ENCODE data around the gene YES1. TPM values are rescaled to one million over a fixed set of nuclear protein-coding genes. Genes with fewer than 3 reads are reported as not detected.

YES1 gene
- total RNA-seq, 2 experiments from 2014 or later, result 13.1 to 14.2 TPM

GRCh38 chr18:675307-675706 lies 136.7 kb downstream of the YES1 start:
- no peaks in the 10 kb centered on the region for H3K4me1 Mint-ChIP-seq
- H3K27me3 Mint-ChIP-seq, result no peaks in the 10 kb centered on the region
- POLR2A ChIA-PET, result no interaction called here
- H3K4me3 Mint-ChIP-seq, result no peak overlapping the region
- H3K36me3 Mint-ChIP-seq (ENCODE audit: low read depth), result peaks cover 67% of the 10 kb centered on the region
- no peak overlapping the region for H3K27ac Mint-ChIP-seq
- no peak for ATAC-seq
- intact Hi-C loops (cut with DNase I, micrococcal nuclease), result no loop called here
- no peak for DNase-seq
- CTCF ChIA-PET, result no interaction called here
- H3K9me3 Mint-ChIP-seq (ENCODE audit: low read depth), result no peaks in the 10 kb centered on the region

DNA sequence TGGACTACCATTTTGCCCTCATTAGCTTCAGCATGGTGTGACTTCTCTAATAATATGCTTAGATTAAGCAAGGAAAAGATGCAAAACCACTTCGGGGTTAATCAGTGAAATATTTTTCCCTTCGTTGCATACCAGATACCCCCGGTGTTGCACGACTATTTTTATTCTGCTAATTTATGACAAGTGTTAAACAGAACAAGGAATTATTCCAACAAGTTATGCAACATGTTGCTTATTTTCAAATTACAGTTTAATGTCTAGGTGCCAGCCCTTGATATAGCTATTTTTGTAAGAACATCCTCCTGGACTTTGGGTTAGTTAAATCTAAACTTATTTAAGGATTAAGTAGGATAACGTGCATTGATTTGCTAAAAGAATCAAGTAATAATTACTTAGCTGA lies 138.3 kb downstream of the YES1 start:
- DNase-seq, result no peak
- H3K9me3 Mint-ChIP-seq (ENCODE audit: low read depth), result no peaks in the 10 kb centered on the region
- no peak overlapping the region for H3K27ac Mint-ChIP-seq
- ChIA-PET POLR2A (no interaction called here), CTCF (interaction anchor here (1.0 to 2.0 kb wide), 3 partner anchors 9 to 157 kb away, joined by 3 to 7 read pairs (median 4); no protein-coding TSS in a partner anchor)
- peaks cover 69% of the 10 kb centered on the region for H3K36me3 Mint-ChIP-seq (ENCODE audit: low read depth)
- intact Hi-C loops (cut with DNase I, micrococcal nuclease), result no loop called here
- H3K4me3 Mint-ChIP-seq, result no peak overlapping the region
- no peak for ATAC-seq
- no peaks in the 10 kb centered on the region for H3K27me3 Mint-ChIP-seq
- no peaks in the 10 kb centered on the region for H3K4me1 Mint-ChIP-seq

GRCh38 chr18:673317-673716 lies 138.7 kb downstream of the YES1 start:
- POLR2A ChIA-PET, result interaction anchor here (0.9 kb wide), 1 partner anchor 15 kb away, joined by 4 read pairs; no protein-coding TSS in a partner anchor
- no peaks in the 10 kb centered on the region for H3K4me1 Mint-ChIP-seq
- CTCF ChIA-PET, result interaction anchor here (1.0 to 2.0 kb wide), 3 partner anchors 9 to 157 kb away, joined by 3 to 7 read pairs (median 4); no protein-coding TSS in a partner anchor
- intact Hi-C loops (cut with DNase I, micrococcal nuclease), result no loop called here
- H3K4me3 Mint-ChIP-seq, result no peak overlapping the region
- DNase-seq (no peak), ATAC-seq (no peak)
- no peaks in the 10 kb centered on the region for H3K27me3 Mint-ChIP-seq
- H3K9me3 Mint-ChIP-seq (ENCODE audit: low read depth), result no peaks in the 10 kb centered on the region
- no peak overlapping the region for H3K27ac Mint-ChIP-seq
- peaks cover 73% of the 10 kb centered on the region for H3K36me3 Mint-ChIP-seq (ENCODE audit: low read depth)

Other genes starting within 250 kb of the YES1 start
- gene CETN1, start 231.9 kb downstream of the YES1 start, total RNA-seq, result not detected
- not detected for gene CLUL1, start 215.3 kb downstream of the YES1 start, total RNA-seq
- 100 to 1,000 TPM; 331 to 372 TPM for gene TYMS, start 154.6 kb downstream of the YES1 start, total RNA-seq
- 10 to 100 TPM; 92.6 to 97.4 TPM for gene ENOSF1, start 99.6 kb downstream of the YES1 start, total RNA-seq
- gene ADCYAP1, start 92.6 kb upstream of the YES1 start, total RNA-seq, result not detected